ENCODE results near the gene LPP.

The LPP gene

GRCh38 chr3:188867691-188868265 is 713.8 kb downstream of the LPP start:
- no peak for DNase-seq (ENCODE audit: low read depth, low spot score)

GRCh38 chr3:188868803-188869202 is 714.8 kb downstream of the LPP start:
- no peak for DNase-seq (ENCODE audit: low read depth, low spot score)

- no peak for DNase-seq (ENCODE audit: low read depth, low spot score)
These were observed 715.7 kb downstream of the LPP start for GRCh38 chr3:188869628-188870027.

DNA sequence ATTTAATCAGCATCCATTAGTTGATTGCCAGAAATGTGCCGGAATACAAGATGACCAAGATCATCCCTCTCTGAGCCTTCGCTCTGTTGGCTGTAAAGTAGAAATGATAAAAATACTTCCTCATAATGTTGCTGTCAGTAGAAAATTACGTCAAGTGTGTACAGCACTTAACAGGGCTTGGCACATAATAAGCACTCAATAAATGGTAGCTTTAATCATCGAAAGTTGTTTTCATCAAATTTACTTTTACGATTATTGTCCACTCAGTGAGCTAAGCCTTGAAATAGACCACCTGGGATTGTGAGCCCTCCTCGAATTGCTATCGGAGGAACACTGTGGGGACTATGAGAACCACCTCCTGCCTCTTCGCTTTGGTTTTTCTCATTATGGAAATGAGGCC is 716.5 kb downstream of the LPP start:
- no peak for DNase-seq (ENCODE audit: low read depth, low spot score)

DNA sequence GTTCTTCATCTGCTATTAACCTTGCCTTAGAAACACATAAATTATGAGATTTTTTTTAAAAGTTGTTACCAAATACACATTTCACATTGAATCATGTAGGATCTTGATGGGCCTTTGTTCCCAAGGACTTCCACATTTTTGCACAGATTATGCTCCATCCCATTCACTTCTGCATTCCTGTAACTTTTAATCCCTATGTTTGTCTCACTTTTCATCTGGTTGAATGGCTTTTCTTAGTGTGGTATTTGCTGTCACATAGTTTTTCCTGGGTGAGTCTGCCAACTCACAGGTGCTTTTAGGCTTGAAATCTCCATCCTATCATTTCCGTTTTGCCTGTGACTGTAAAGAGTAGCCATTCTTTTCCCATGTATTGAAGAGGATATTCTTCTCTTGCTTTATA is 720.6 kb downstream of the LPP start:
- no peak for DNase-seq (ENCODE audit: low read depth, low spot score)

DNA sequence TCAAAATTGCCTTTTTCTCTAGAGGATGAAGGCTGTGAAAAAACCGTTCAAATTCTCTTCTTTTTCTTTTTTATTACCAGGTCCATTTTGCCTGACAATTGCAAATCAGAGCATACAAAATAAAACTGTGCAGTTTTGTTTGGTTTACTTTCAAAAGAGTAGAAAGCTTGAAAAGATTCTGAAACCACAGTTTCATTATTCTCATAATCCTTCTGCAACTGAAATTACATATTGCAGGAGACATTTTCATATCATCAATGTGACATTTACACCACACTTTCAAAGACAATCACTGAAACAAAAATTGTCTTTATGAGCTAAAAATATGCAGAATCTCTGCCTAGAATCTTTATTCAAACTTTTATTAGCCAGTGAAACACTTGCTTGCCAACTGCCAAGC is 721.5 kb downstream of the LPP start:
- DNase-seq (ENCODE audit: low read depth, low spot score) = no peak

DNA sequence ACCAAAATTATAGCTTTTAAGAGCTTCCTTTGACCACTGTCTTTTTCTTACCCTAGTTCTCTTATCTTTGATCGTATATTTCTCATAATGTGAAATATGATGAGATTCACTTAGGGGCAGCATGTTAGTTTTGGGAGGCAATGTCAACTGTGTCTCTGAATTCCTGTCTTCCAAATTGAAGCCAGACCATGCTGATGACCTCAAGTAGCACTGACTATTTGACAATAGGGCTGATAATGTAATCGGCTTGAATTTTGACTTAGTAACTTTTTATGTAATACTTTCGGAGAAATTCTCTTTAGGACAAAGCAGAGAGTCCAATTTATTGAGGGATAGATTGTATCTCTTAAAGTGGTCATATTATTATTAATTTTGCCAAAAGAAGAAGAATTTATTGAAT is 722.4 kb downstream of the LPP start:
- no peak for DNase-seq (ENCODE audit: low read depth, low spot score)

- DNase-seq (ENCODE audit: low read depth, low spot score) = no peak
These were observed 723.4 kb downstream of the LPP start for GRCh38 chr3:188877381-188877780.

- no peak for DNase-seq (ENCODE audit: low read depth, low spot score)
These were observed 724.1 kb downstream of the LPP start for GRCh38 chr3:188878076-188878475.

DNA sequence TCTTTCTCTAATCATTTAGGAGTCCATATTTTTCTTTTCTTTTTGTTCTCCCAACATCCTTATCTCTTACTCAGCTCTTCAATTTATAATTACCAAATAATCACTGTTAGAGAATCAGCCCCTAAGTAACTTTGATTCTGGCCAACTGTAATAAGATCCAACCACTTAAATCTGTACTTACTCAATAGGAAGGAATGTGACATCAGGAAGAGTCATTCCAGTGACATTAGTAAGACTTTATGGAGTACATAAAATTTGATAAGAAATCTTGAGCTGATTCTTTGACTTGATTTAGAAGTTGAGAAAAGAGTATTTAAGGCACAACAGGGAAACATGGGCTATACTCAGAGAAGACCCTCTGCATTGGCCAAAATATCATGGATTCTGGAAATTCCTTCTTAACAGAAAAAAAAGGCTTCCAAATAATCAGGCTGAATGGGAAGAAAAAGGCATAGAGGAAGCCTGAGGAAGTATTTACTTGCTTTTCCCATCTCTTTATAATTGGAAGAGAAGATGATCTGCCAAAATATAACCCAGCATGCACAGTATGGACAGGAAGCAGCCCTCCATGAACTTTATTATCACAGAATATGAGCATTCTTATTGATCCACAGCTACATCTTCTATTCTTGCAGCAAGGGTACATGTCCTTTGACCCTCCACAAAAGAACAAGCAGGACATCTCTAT is 728.1 kb downstream of the LPP start:
- DNase-seq (ENCODE audit: low read depth, low spot score) = no peak

DNA sequence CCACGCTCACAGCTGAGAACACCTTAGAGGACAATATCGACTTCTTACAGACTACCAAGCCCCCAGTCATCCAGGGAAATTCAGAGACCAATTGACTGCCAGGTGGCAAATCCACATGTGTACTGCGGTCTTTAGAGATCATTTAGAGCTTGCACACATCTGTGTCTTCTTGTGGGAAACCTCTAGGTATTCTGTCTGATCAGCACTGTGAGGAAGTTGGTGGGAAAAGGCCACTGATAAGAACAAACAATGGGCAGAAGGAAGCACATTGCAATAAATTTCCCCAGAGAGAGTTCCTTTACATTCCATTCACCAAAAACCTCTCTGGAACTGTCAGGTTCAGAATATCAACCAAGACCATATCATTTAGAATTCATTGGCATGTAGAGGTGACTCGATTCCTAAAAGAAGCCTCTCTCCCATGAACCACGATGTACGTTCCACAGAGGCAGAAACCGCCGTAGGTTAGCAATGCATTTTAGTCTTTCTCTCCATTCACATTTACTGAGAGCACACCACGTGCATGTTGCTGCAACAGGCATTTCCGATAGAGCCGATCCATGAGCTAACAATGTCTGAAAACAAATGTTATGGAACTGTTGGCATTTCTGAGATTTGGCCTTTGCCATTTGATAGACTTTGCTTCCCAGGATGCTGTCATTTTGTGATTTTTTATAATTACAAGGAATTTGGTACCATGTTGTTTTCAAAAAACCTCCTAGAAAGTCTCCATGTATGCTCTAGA is 730.5 kb downstream of the LPP start:
- no peak for DNase-seq (ENCODE audit: low read depth, low spot score)

GRCh38 chr3:188888321-188889053 is 734.5 kb downstream of the LPP start:
- no peak for DNase-seq (ENCODE audit: low read depth, low spot score)

DNA sequence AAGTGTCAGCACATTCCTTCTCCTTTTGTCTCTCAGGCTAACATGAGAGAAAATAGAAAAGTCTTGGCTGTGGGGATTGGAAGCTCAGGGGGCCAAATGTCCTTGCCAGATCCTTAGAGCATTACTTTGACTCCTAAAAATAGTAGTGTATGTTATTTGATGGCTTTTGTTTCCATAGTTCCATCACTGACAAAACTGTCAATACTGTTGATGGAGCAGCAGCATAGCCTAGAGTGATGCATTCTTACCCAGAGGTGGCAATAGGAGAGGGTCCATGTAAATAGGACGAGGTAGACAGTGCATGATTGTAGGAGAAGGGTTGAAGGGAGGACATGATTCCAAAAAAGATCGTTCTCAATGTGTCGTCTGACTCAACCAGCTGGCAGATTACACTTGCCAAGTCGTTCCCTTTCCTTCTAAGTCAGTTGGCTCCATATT is 735.1 kb downstream of the LPP start:
- DNase-seq (ENCODE audit: low read depth, low spot score) = no peak

DNA sequence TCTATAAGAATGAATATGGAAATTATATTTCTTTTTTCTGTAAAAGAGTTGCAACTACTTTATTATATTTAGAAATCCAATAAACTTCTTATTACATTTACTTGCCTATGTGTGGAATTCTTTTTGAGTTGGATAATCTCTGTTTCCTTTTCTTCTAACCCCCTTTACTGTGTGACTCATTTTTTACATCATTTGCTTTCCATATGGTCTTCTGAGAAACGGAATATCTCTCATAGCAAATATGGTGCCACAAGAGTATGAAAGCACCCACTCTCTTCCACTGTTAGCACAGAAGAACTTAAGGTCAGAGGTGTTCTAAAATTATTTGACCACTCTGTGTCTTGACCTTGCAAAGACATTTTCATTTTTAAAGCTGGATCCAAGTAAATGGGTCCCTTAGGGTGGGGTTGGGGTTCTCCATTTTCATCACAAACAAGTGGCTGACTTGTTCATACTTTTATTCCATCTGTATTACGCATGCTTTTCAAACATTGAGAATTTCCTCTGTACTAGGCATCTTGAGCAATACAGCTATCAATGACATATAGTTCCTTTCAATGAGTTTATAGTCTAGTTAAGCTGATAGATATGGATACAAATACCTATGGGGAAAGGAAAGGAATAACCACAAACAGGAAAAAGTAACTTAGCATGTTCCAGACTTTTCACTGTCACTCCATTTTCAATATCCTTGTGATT is 736.8 kb downstream of the LPP start:
- no peak for DNase-seq (ENCODE audit: low read depth, low spot score)

DNA sequence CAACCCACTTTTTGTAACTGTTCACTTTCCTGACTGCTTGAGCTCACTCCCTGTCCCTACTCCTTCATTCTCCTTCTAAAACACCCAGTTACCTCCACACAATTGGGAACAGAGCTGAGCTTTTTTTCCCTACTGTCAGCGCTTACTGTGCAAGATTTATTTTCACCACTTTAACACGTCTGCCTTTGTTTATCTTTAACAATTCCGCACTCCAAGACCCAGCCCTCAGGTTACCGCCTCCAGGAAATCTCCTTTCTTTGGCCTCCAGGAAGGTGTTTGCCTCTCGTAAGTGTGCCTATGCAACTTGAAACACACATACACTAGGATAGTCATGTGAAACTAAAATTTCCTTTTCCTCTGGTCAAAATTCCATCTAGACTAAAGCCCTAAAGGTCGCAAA is 745.9 kb downstream of the LPP start:
- no peak for DNase-seq (ENCODE audit: low read depth, low spot score)

GRCh38 chr3:188900421-188900951 is 746.5 kb downstream of the LPP start:
- DNase-seq (ENCODE audit: low read depth, low spot score) = no peak

GRCh38 chr3:188901126-188901525 is 747.2 kb downstream of the LPP start:
- no peak for DNase-seq (ENCODE audit: low read depth, low spot score)

GRCh38 chr3:188901671-188902287 is 747.8 kb downstream of the LPP start:
- no peak for DNase-seq (ENCODE audit: low read depth, low spot score)

- no peak for DNase-seq (ENCODE audit: low read depth, low spot score)
These were observed 750.7 kb downstream of the LPP start for GRCh38 chr3:188904670-188905069.

GRCh38 chr3:188905547-188905946 is 751.6 kb downstream of the LPP start:
- DNase-seq (ENCODE audit: low read depth, low spot score) = no peak

DNA sequence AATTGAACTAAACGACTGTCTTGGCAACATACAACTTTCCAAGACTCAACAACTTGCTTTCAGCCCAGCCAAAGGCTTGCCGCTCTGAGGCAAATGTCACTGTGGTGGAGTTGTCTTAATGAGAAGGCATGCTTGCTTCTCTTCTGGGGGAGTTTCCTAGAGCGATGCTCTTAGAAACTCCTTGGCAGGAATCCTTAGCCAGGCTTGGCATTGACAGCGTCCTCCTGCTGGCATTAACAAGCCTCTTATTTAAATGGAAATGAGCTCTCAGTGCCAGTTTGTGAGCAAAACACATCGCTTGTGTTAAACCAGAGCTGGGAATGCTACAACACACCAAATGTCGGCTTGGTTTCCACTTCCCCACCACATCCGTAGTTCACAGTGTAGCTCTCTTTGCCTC is 752.3 kb downstream of the LPP start:
- DNase-seq (ENCODE audit: low read depth, low spot score) = no peak
